CD4-positive, alpha-beta T cell treated with Interleukin-15 for 4 hours (primary cell): ENCODE measurements around the gene ERBIN.
A peak's percentile ranks its signal among the peaks of the same experiment; 100 is the strongest.
"Not testable (repeated sequence)": the region's sequence is repeated elsewhere in the genome, so short reads cannot be mapped to it uniquely, and the experiment has no call there.

Experiments used
- DNase-seq: peaks from one replicate; pipeline ENCODE4 v3.0.0-alpha.2; 2020; ENCODE audit warnings: low spot score

Gene ERBIN

GRCh38 chr5:65926276-65926783, at the start of gene ERBIN:
TSS of gene ERBIN (plus strand) at chr5:65926575. CDS start at chr5:65992719, 66,144 bp downstream.
- peak; percentile 63 for DNase-seq

GRCh38 chr5:65876970-65877369, 49.4 kb upstream of the ERBIN start:
- no peak for DNase-seq

GRCh38 chr5:65879668-65880256, 46.6 kb upstream of the ERBIN start:
- peak; percentile 3 for DNase-seq

- DNase-seq: no peak
These were observed 45.8 kb upstream of the ERBIN start for GRCh38 chr5:65880496-65881072.

- no peak for DNase-seq
These were observed 44.1 kb upstream of the ERBIN start for GRCh38 chr5:65882278-65882677.

GRCh38 chr5:65883461-65883860, 42.9 kb upstream of the ERBIN start:
- no peak for DNase-seq

- DNase-seq: no peak
These were observed 40.0 kb upstream of the ERBIN start for GRCh38 chr5:65886387-65886786.

- DNase-seq: not testable (repeated sequence)
These were observed 34.4 kb upstream of the ERBIN start for GRCh38 chr5:65892024-65892423.

GRCh38 chr5:65892801-65893200, 33.6 kb upstream of the ERBIN start:
- no peak for DNase-seq

- no peak for DNase-seq
These were observed 32.5 kb upstream of the ERBIN start for GRCh38 chr5:65893749-65894430.

GRCh38 chr5:65895891-65896290, 30.5 kb upstream of the ERBIN start:
- no peak for DNase-seq

- no peak for DNase-seq
These were observed 25.6 kb upstream of the ERBIN start for GRCh38 chr5:65900746-65901145.

- DNase-seq: no peak
These were observed 24.3 kb upstream of the ERBIN start for GRCh38 chr5:65902104-65902503.

- no peak for DNase-seq
These were observed 22.8 kb upstream of the ERBIN start for GRCh38 chr5:65903581-65903980.

- no peak for DNase-seq
These were observed 20.1 kb upstream of the ERBIN start for GRCh38 chr5:65906256-65906655.

- no peak for DNase-seq
These were observed 19.2 kb upstream of the ERBIN start for GRCh38 chr5:65907135-65907534.

GRCh38 chr5:65910711-65911110, 15.7 kb upstream of the ERBIN start:
- DNase-seq: no peak

GRCh38 chr5:65912311-65912710, 14.1 kb upstream of the ERBIN start:
- DNase-seq: no peak

- no peak for DNase-seq
These were observed 12.9 kb upstream of the ERBIN start for GRCh38 chr5:65913519-65913918.

- no peak for DNase-seq
These were observed 11.7 kb upstream of the ERBIN start for GRCh38 chr5:65914641-65915196.

GRCh38 chr5:65915661-65916060, 10.7 kb upstream of the ERBIN start:
- not testable (repeated sequence) for DNase-seq

GRCh38 chr5:65916066-65916465, 10.3 kb upstream of the ERBIN start:
- DNase-seq: no peak

GRCh38 chr5:65916636-65917035, 9.7 kb upstream of the ERBIN start:
- DNase-seq: no peak
